Stomach (tissue), 4 donors: ENCODE data around the gene DYSF.

Experiments
- POLR2AphosphoS5 ChIP-seq, 3 donors: sonication (generic); formaldehyde crosslinking; IDR thresholded peaks; one replicate each; pipeline ENCODE4 v1.6.1; 2016; ENCODE audit warnings: antibody characterized with exemption in 3 of 3
- TF ChIP-seq, protein P1 (sequence below), 7 experiments: fragments of 450-650 bp in 4 of 7; fragments of 200-600 bp in 3 of 7; sonication (generic) in 3 of 7; IDR thresholded peaks; one replicate each; pipeline ENCODE4 v1.5.1; 2016 to 2019; ENCODE audit warnings: antibody characterized with exemption in 7 of 7, control low read depth in 2 of 7, mild to moderate bottlenecking in 1 of 7

DNA sequence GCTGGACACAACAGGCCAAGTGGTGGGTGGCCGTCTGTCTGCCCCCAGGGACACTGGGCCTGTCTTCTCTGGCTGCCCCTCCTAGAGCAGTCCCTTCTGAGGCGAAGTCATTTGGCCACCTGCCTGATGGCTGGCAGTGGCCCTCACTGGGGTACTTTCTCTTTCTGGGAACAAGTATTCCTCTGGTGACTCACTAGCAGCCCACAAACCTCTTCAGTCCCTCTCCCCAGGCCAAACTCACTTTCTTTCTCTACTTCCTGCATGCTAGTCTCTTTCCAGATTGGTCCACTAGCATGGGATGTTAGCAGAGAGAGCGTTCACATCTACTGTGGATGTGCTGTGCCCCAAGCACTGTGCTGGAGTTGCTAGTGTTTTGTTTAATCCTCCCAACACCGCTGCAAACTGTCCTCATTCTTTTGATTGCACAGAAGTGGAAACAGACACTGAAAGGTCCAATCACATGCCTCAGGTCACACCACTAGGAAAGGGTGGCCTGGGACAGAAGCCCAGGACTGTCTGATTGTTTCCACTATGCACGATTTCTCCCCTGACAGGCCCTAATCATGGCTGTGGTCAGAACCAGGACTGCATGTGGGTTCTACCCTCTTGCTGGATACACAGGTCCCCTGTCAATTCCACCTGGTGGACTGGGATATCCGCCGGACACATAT is 5.2 kb downstream of the DYSF start:
- TF ChIP-seq, protein P1, sequence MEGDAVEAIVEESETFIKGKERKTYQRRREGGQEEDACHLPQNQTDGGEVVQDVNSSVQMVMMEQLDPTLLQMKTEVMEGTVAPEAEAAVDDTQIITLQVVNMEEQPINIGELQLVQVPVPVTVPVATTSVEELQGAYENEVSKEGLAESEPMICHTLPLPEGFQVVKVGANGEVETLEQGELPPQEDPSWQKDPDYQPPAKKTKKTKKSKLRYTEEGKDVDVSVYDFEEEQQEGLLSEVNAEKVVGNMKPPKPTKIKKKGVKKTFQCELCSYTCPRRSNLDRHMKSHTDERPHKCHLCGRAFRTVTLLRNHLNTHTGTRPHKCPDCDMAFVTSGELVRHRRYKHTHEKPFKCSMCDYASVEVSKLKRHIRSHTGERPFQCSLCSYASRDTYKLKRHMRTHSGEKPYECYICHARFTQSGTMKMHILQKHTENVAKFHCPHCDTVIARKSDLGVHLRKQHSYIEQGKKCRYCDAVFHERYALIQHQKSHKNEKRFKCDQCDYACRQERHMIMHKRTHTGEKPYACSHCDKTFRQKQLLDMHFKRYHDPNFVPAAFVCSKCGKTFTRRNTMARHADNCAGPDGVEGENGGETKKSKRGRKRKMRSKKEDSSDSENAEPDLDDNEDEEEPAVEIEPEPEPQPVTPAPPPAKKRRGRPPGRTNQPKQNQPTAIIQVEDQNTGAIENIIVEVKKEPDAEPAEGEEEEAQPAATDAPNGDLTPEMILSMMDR (IDR thresholded peaks at IDR 0.05): no peak
- TF ChIP-seq POLR2AphosphoS5 (IDR thresholded peaks at IDR 0.05): no peak
